ENCODE data around the gene GLDN.

- no peak for TF ChIP-seq CTCF (IDR thresholded peaks at IDR 0.05)
- no peak for TF ChIP-seq TP53 (CRISPR knock-in tag; IDR thresholded peaks at IDR 0.05)
- no peak for TF ChIP-seq CEBPB (IDR thresholded peaks at IDR 0.05)
- no peak for TF ChIP-seq BHLHE40 (IDR thresholded peaks at IDR 0.05; ENCODE audit: low read depth, low read length)
Observed at GRCh38 chr15:51310064-51310463, 31.4 kb upstream of the GLDN start.
